Measurements from ENCODE around the gene SENP5. TPM values are rescaled to one million over a fixed set of nuclear protein-coding genes. Genes with fewer than 3 reads are reported as not detected.
A peak's percentile ranks its signal among the peaks of the same experiment; 100 is the strongest.

Gene SENP5
- total and polyA plus RNA-seq, 9 of the 15 experiments (the other 6 are each of a cell fraction or from before 2014, with no cell fraction given), result 18.3 to 59.7 (median 35.8) TPM

DNA sequence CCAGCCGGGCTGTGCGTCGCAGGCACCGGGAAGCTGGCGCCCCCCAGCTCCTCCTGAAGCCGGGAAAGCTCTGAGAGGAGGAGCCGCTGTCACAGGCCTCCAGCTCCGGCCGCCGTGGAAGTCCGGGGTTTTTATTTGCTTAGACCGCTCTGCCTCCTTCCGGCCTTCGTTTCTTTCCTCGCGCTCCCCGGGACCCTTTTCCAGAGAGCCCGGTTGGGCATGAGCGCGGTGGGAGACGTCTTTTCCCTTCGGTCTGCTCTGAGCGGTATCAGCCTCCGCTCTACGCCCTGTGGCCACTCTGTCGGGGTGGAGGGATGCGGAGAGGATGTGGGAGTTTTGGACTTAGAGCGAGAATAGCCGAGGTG is 559 bp downstream of the SENP5 start:
- WGBS (ENCODE audit: insufficient coverage, low coverage, missing lambda C conversion rate), result under 1% methylated on average over 23 of the region's 29 CpGs
- Histone ChIP-seq H3K4me3 (peak overlapping the region; percentile 98), H3K27ac (ENCODE audit: extremely low read depth, low read depth, low read length) (peak overlapping the region; percentile 86), H2AFZ (ENCODE audit: low read depth, low read length) (peak overlapping the region; percentile 89), H3K9me3 (replicated peaks; ENCODE audit: control insufficient read depth, insufficient read depth, low read depth, low read length) (no peaks in the 10 kb centered on the region; the same call in 1 of the 2 replicates), H3K27me3 (ENCODE audit: control insufficient read depth in 2 of 2, insufficient read depth in 2 of 2, low read length in 2 of 2) (no peaks in the 10 kb centered on the region), H3K79me2 (ENCODE audit: control insufficient read depth, insufficient read depth, low read length) (peaks cover 56% of the 10 kb centered on the region), H3K4me2 (ENCODE audit: insufficient read depth, low read length) (peak overlapping the region; percentile 85), H3K36me3 (ENCODE audit: control insufficient read depth, insufficient read depth, low read length) (peaks cover 25% of the 10 kb centered on the region; the same call in 2 of the 3 replicates), H3K9me1 (ENCODE audit: control insufficient read depth, insufficient read depth, low read length) (no peaks in the 10 kb centered on the region), H4K20me1 (replicated peaks; ENCODE audit: control insufficient read depth, insufficient read depth, low read length) (peaks cover 8% of the 10 kb centered on the region), H3K9ac (ENCODE audit: insufficient read depth in 1 of 2, low read depth in 2 of 2, low read length in 2 of 2) (peak overlapping the region; percentile 94 to 99), H3K4me1 (replicated peaks in 1 of 2; ENCODE audit: control insufficient read depth in 2 of 2, insufficient read depth in 2 of 2, low read length in 2 of 2) (peaks cover 2 to 21% of the 10 kb centered on the region in 2 experiments; a peak in 3 of 5 replicates)
- intact Hi-C loops (cut with micrococcal nuclease), result no loop called here
- DNase-seq (ENCODE audit: extremely low read depth in 1 of 4, low spot score in 3 of 4) (peak in 3 of 4 experiments; percentile 21 to 58 (median 35)), ATAC-seq (peak; percentile 78), FAIRE-seq (no peak)
- in situ Hi-C loops (cut with MboI), result no loop called here
- POLR2A ChIA-PET, result interaction anchor here (0.9 to 2.1 kb wide), 12 partner anchors 10 to 162 kb away, joined by 3 to 10 read pairs (median 4); no protein-coding TSS in a partner anchor
- BruUV-seq (replicated peaks), result no TSS peak
- CTCF ChIA-PET (ENCODE audit: low intra/inter-chr PET ratio), result no interaction called here
- TF ChIP-seq ZNF232 (CRISPR knock-in tag; IDR thresholded peaks at IDR 0.05) (0 out of 2 replicates have a peak, but pooled peaks have one; percentile 47), BRD4 (IDR thresholded peaks at IDR 0.05) (no peak), ZNF12 (CRISPR knock-in tag; IDR thresholded peaks at IDR 0.05) (no peak), JUNB (CRISPR knock-in tag; conservative IDR thresholded peaks at IDR 0.05) (no peak), TEAD1 (CRISPR knock-in tag; IDR thresholded peaks at IDR 0.05) (0 out of 4 replicates have a peak, but pooled peaks of 1 of the 2 experiments have one; percentile 15), STAG1 (CRISPR knock-in tag; IDR thresholded peaks at IDR 0.05; ENCODE audit: borderline replicate concordance) (0 out of 2 replicates have a peak, but pooled peaks have one; percentile 13), NFXL1 (CRISPR knock-in tag; IDR thresholded peaks at IDR 0.05) (no peak), TARDBP (IDR thresholded peaks at IDR 0.05) (no peak), ZNF76 (CRISPR knock-in tag; IDR thresholded peaks at IDR 0.05; ENCODE audit: borderline replicate concordance) (0 out of 2 replicates have a peak, but pooled peaks have one; percentile 1), MTA3 (IDR thresholded peaks at IDR 0.05; ENCODE audit: borderline replicate concordance) (0 out of 2 replicates have a peak, but pooled peaks have one; percentile 20), SIN3A (IDR thresholded peaks at IDR 0.05; ENCODE audit: borderline replicate concordance in 2 of 2, control insufficient read depth in 1 of 2, low read depth in 2 of 2, low read length in 2 of 2) (0 out of 4 replicates have a peak, but pooled peaks of 1 of the 2 experiments have one; percentile 7)
- TF ChIP-seq, protein P1, sequence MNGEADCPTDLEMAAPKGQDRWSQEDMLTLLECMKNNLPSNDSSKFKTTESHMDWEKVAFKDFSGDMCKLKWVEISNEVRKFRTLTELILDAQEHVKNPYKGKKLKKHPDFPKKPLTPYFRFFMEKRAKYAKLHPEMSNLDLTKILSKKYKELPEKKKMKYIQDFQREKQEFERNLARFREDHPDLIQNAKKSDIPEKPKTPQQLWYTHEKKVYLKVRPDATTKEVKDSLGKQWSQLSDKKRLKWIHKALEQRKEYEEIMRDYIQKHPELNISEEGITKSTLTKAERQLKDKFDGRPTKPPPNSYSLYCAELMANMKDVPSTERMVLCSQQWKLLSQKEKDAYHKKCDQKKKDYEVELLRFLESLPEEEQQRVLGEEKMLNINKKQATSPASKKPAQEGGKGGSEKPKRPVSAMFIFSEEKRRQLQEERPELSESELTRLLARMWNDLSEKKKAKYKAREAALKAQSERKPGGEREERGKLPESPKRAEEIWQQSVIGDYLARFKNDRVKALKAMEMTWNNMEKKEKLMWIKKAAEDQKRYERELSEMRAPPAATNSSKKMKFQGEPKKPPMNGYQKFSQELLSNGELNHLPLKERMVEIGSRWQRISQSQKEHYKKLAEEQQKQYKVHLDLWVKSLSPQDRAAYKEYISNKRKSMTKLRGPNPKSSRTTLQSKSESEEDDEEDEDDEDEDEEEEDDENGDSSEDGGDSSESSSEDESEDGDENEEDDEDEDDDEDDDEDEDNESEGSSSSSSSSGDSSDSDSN (IDR thresholded peaks at IDR 0.05; ENCODE audit: borderline replicate concordance in 1 of 2, low read depth in 2 of 2, low read length in 2 of 2), result peak; percentile 61 to 86; a peak in 1 of 4 replicates
- TF ChIP-seq, protein P2, sequence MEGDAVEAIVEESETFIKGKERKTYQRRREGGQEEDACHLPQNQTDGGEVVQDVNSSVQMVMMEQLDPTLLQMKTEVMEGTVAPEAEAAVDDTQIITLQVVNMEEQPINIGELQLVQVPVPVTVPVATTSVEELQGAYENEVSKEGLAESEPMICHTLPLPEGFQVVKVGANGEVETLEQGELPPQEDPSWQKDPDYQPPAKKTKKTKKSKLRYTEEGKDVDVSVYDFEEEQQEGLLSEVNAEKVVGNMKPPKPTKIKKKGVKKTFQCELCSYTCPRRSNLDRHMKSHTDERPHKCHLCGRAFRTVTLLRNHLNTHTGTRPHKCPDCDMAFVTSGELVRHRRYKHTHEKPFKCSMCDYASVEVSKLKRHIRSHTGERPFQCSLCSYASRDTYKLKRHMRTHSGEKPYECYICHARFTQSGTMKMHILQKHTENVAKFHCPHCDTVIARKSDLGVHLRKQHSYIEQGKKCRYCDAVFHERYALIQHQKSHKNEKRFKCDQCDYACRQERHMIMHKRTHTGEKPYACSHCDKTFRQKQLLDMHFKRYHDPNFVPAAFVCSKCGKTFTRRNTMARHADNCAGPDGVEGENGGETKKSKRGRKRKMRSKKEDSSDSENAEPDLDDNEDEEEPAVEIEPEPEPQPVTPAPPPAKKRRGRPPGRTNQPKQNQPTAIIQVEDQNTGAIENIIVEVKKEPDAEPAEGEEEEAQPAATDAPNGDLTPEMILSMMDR (IDR thresholded peaks at IDR 0.05 in 2 of 3, conservative IDR thresholded peaks at IDR 0.05 in 1 of 3; ENCODE audit: insufficient read depth in 2 of 3, low read depth in 1 of 3, low read length in 3 of 3), result peak in 1 of 3 experiments; percentile 13; a peak in 2 of 6 replicates
- TF ChIP-seq, protein P3, sequence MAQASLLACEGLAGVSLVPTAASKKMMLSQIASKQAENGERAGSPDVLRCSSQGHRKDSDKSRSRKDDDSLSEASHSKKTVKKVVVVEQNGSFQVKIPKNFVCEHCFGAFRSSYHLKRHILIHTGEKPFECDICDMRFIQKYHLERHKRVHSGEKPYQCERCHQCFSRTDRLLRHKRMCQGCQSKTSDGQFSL (CRISPR knock-in tag; IDR thresholded peaks at IDR 0.05), result 0 out of 2 replicates have a peak, but pooled peaks have one; percentile 29
- TF ChIP-seq, protein P3 (tag; IDR thresholded peaks at IDR 0.05), result no peak

All from K562 (cell line).